SK-N-SH treated with all-trans-retinoic acid at 6 μM for 48 hours (cell line): ENCODE results near the gene NRXN3.

Experiments
- OSR1 ChIP-seq: fragments of 250-450 bp; sonication (Bioruptor Pico); IDR thresholded peaks from 2 replicates; pipeline ENCODE4 v1.8.0; 2022; ENCODE audit warnings: moderate library complexity, mild to moderate bottlenecking, inconsistent platforms
- PATZ1 ChIP-seq: fragments of 250-450 bp; sonication (Bioruptor Pico); IDR thresholded peaks from 2 replicates; pipeline ENCODE4 v1.8.0; 2020; ENCODE audit warnings: mild to moderate bottlenecking, moderate library complexity, borderline replicate concordance
- RARB ChIP-seq: fragments of 250-450 bp; sonication (Bioruptor Pico); IDR thresholded peaks from 2 replicates; pipeline ENCODE4 v1.8.0; 2021; ENCODE audit warnings: mild to moderate bottlenecking, moderate library complexity
- SNAI2 ChIP-seq: fragments of 250-450 bp; sonication (Bioruptor Pico); IDR thresholded peaks from 2 replicates; pipeline ENCODE4 v1.5.0; 2020; ENCODE audit warnings: mild to moderate bottlenecking, moderate library complexity
- ZC3H10 ChIP-seq: fragments of 250-450 bp; sonication (Bioruptor Pico); IDR thresholded peaks from 2 replicates; pipeline ENCODE4 v1.5.1; 2021; ENCODE audit warnings: mild to moderate bottlenecking, moderate library complexity
- ZFP30 ChIP-seq: fragments of 450-650 bp; formaldehyde crosslinking; IDR thresholded peaks from 2 replicates; pipeline ENCODE4 v1.5.0; 2022; ENCODE audit warnings: mild to moderate bottlenecking, moderate library complexity

- TF ChIP-seq SNAI2 (CRISPR knock-in tag): no peak
- no peak for TF ChIP-seq OSR1 (CRISPR knock-in tag)
- TF ChIP-seq PATZ1 (CRISPR knock-in tag): no peak
- TF ChIP-seq RARB (CRISPR knock-in tag): no peak
- no peak for TF ChIP-seq ZFP30 (CRISPR knock-in tag)
- TF ChIP-seq ZC3H10 (CRISPR knock-in tag): no peak
These were observed 653.3 kb downstream of the NRXN3 start for GRCh38 chr14:78823516-78823915.
